Caco-2 (cell line): ENCODE measurements around the gene PIGH. TPM values are rescaled to one million over a fixed set of nuclear protein-coding genes. Genes with fewer than 3 reads are reported as not detected.

Experiments used
- BruUV-seq: library from RNA; stranded (reverse); fragments of 400-500 nt; replicated peaks from 2 replicates; lab custom pipeline; 2021; lab: Mats Ljungman, UMichigan
- CTCF ChIA-PET: fragments of 300-600 bp; sonication (Branson Sonifier 250); formaldehyde crosslinking; loops from one replicate; lab custom pipeline; 2022; ENCODE audit warnings: antibody characterized with exemption; lab: Charles Lee
- POLR2A ChIA-PET: fragments of 300-600 bp; sonication (Branson Sonifier 250); formaldehyde crosslinking; loops from one replicate; lab custom pipeline; 2022; ENCODE audit warnings: antibody characterized with exemption; lab: Charles Lee
- DNase-seq, 2 experiments: peaks; one replicate each; pipeline versions ENCODE4 v3.0.0 to v3.0.0-alpha.2; 2020 to 2022
- H3K27me3 ChIP-seq: replicated peaks from 2 replicates; pipeline ENCODE4 v1.6.0; 2011; ENCODE audit warnings: low read length; ENCODE audit not compliant: control insufficient read depth, insufficient read depth
- H3K36me3 ChIP-seq: 2 replicates; pipeline ENCODE4 v1.5.1; 2011; ENCODE audit warnings: low read length; ENCODE audit not compliant: control insufficient read depth, insufficient read depth
- H3K4me1 ChIP-seq: fragments of 250-450 bp; sonication (Bioruptor Pico); 2 replicates; pipeline ENCODE4 v1.5.1; 2020; ENCODE audit warnings: mild to moderate bottlenecking
- H3K4me3 ChIP-seq: 2 replicates; pipeline ENCODE4 v1.5.1; 2011; ENCODE audit warnings: low read depth, mild to moderate bottlenecking, control low read depth, low read length
- H3K9me3 ChIP-seq: fragments of 250-450 bp; sonication (Bioruptor Pico); 2 replicates; pipeline ENCODE4 v1.5.1; 2020; ENCODE audit warnings: mild to moderate bottlenecking, moderate library complexity
- H3K27ac Mint-ChIP-seq: one replicate; pipeline ENCODE4 v1.8.0; 2022; ENCODE audit warnings: mixed read lengths; ENCODE audit not compliant: unreplicated experiment
- H3K27me3 Mint-ChIP-seq: one replicate; pipeline ENCODE4 v1.8.0; 2022; ENCODE audit warnings: mixed read lengths; ENCODE audit not compliant: insufficient read depth, unreplicated experiment
- H3K36me3 Mint-ChIP-seq: one replicate; pipeline ENCODE4 v1.8.0; 2022; ENCODE audit warnings: mild to moderate bottlenecking, mixed read lengths; ENCODE audit not compliant: insufficient read depth, unreplicated experiment
- H3K4me1 Mint-ChIP-seq: one replicate; pipeline ENCODE4 v1.8.0; 2022; ENCODE audit warnings: low read depth, mixed read lengths; ENCODE audit not compliant: unreplicated experiment
- H3K4me3 Mint-ChIP-seq: one replicate; pipeline ENCODE4 v1.8.0; 2022; ENCODE audit warnings: mild to moderate bottlenecking, moderate library complexity, mixed read lengths; ENCODE audit not compliant: unreplicated experiment
- H3K9me3 Mint-ChIP-seq: one replicate; pipeline ENCODE4 v1.8.0; 2022; ENCODE audit warnings: mixed read lengths; ENCODE audit not compliant: unreplicated experiment
- CTCF ChIP-seq, 2 experiments: fragments of 200-600 bp in 1 of 2; IDR thresholded peaks; 1 replicate in 1 of 2; 2 replicates in 1 of 2; pipeline versions ENCODE4 v1.5.1 to v1.8.0; 2011 to 2022; ENCODE audit warnings: antibody characterized with exemption in 1 of 2, control low read depth in 1 of 2, inconsistent platforms in 1 of 2, low read depth in 1 of 2, low read length in 1 of 2, mild to moderate bottlenecking in 1 of 2, moderate library complexity in 1 of 2; ENCODE audit not compliant: insufficient read depth in 1 of 2, severe bottlenecking in 1 of 2, unreplicated experiment in 1 of 2
- intact Hi-C: fragments of 100-400 bp; cut with micrococcal nuclease; formaldehyde crosslinking; loops from one replicate; pipeline ENCODE4 v1.10.0; 2022; ENCODE audit not compliant: unreplicated experiment
- total RNA-seq: library from RNA; stranded (reverse); gene quantifications from 2 replicates; pipeline ENCODE4 v1.2.3, GENCODE V29; 2022

The PIGH gene
- total RNA-seq, 1 experiment from 2014 or later = 20.4 TPM

DNA sequence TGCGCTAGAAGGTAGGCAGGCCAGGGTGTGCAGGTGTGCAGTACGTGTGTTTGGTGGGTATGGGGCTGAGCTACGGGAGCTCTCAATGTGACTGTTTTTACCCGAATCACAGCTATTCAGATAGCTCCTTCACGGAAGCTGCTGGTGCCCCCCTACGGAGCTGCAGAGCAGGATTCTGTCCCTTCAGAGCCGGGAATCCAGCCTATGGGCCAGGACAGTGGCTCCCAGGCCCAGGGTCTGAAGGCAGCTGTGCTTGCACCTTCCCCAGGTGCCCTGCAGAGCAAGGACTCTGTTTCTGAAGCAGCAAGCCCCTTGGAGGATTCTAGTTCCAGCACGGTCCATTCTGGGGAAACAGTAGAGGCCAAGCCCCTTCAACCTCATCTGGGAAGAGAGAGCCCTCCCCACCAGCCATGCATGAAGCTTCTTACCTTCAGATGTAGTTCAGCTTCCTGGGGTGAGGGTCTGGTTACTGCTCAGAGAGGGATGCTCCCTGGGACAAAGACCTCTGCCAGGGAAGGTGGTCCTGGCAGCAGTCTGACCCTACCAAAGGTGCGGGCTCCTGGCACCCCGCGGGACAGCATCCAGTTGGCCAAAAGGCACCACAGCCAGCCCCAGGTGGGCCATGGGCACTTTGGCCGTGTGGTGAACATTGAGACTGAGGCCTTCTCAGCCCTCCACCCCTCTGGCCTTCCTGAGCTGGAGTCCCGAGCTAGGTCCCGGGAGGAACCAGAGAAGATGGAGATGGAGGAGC, 37.9 kb downstream of the PIGH start:
- TF ChIP-seq CTCF (IDR thresholded peaks at IDR 0.05; ENCODE audit: insufficient read depth in 1 of 2, low read depth in 1 of 2, low read length in 1 of 2, severe bottlenecking in 1 of 2, unreplicated experiment in 1 of 2) = no peak
- DNase-seq = no peak
- Mint-ChIP-seq H3K27ac (no peak overlapping the region), H3K36me3 (peaks cover 23% of the 10 kb centered on the region), H3K27me3 (no peaks in the 10 kb centered on the region), H3K4me1 (peaks cover 8% of the 10 kb centered on the region), H3K9me3 (no peaks in the 10 kb centered on the region), H3K4me3 (no peak overlapping the region)
- Histone ChIP-seq H3K9me3 (no peaks in the 10 kb centered on the region), H3K4me3 (no peak overlapping the region), H3K27me3 (no peaks in the 10 kb centered on the region), H3K4me1 (peaks cover 6% of the 10 kb centered on the region), H3K36me3 (peaks cover under 1% of the 10 kb centered on the region; the same call in 1 of the 2 replicates)
- intact Hi-C loops = no loop called here
- POLR2A ChIA-PET = interaction anchor here (0.6 kb wide), 1 partner anchor 1045 kb away, joined by 4 read pairs; no protein-coding TSS in a partner anchor
- CTCF ChIA-PET = interaction anchor here (1.5 kb wide), 1 partner anchor 35 kb away, joined by 4 read pairs; no protein-coding TSS in a partner anchor
- BruUV-seq = no TSS peak

DNA sequence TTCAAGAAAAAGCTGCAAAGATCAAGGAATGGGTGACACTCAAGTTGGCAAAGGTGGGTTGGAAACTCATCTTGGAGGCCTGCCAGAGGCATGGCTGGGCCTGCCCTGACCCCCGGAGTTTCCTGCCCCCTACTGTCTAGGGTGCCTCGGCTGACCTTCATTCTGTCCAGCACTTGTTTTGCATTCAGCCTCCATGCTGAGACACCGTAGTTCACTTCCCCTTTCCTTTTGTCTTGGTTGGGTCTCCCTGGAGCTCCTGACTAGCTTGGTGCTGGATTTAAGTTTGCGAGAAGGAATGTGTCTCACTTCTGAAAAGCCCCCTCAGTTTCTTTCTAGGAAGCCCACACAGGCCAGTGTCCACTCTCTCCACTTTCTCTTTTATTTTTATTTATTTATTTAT, 40.4 kb downstream of the PIGH start:
- no peak overlapping the region for H3K4me3 ChIP-seq
- H3K36me3 Mint-ChIP-seq = peaks cover 28% of the 10 kb centered on the region
- peaks cover 8% of the 10 kb centered on the region for H3K4me1 Mint-ChIP-seq
- no peaks in the 10 kb centered on the region for H3K27me3 ChIP-seq
- CTCF ChIA-PET = no interaction called here
- no peaks in the 10 kb centered on the region for H3K9me3 Mint-ChIP-seq
- no peak for TF ChIP-seq CTCF (IDR thresholded peaks at IDR 0.05; ENCODE audit: insufficient read depth in 1 of 2, low read depth in 1 of 2, low read length in 1 of 2, severe bottlenecking in 1 of 2, unreplicated experiment in 1 of 2)
- peaks cover 1% of the 10 kb centered on the region; the same call in 1 of the 2 replicates for H3K36me3 ChIP-seq
- intact Hi-C loops = no loop called here
- no peak for DNase-seq
- no peak overlapping the region for H3K27ac Mint-ChIP-seq
- peaks cover 17% of the 10 kb centered on the region for H3K4me1 ChIP-seq
- H3K9me3 ChIP-seq = no peaks in the 10 kb centered on the region
- no peak overlapping the region for H3K4me3 Mint-ChIP-seq
- H3K27me3 Mint-ChIP-seq = no peaks in the 10 kb centered on the region
- no TSS peak for BruUV-seq
- POLR2A ChIA-PET = no interaction called here

DNA sequence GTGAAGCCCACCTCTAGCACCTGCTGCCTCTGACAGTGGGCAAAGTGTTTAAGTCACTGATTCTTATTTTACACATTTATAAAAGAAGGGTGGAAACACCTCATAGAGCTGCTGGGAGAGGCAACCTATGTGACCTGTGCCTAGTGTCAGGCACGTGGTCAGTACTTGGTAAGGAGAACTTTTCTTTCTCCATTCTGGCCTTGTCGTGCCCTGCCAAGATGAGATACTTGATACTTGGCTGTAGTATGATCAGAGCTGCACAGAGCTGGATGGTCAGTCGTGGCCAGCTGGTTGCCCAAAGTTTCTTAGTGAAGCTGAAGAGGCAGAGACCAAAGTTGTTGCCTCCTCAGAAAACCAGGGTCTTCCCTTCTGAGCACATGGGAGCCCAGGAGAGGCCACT, 42.4 kb downstream of the PIGH start:
- H3K4me1 ChIP-seq = peaks cover 17% of the 10 kb centered on the region
- peaks cover 1% of the 10 kb centered on the region; the same call in 1 of the 2 replicates for H3K36me3 ChIP-seq
- no peak overlapping the region for H3K4me3 Mint-ChIP-seq
- no peak overlapping the region for H3K4me3 ChIP-seq
- H3K27ac Mint-ChIP-seq = no peak overlapping the region
- TF ChIP-seq CTCF (IDR thresholded peaks at IDR 0.05; ENCODE audit: insufficient read depth in 1 of 2, low read depth in 1 of 2, low read length in 1 of 2, severe bottlenecking in 1 of 2, unreplicated experiment in 1 of 2) = no peak
- CTCF ChIA-PET = interaction anchor here (1.2 to 2.4 kb wide), 3 partner anchors 13 to 31 kb away, joined by 8 to 17 read pairs (median 15); no protein-coding TSS in a partner anchor
- no peak for DNase-seq
- H3K36me3 Mint-ChIP-seq = peaks cover 28% of the 10 kb centered on the region
- H3K27me3 ChIP-seq = no peaks in the 10 kb centered on the region
- BruUV-seq = no TSS peak
- H3K9me3 ChIP-seq = no peaks in the 10 kb centered on the region
- H3K27me3 Mint-ChIP-seq = no peaks in the 10 kb centered on the region
- H3K9me3 Mint-ChIP-seq = no peaks in the 10 kb centered on the region
- peaks cover 8% of the 10 kb centered on the region for H3K4me1 Mint-ChIP-seq
- intact Hi-C loops = loop anchor here (1.0 kb wide), 1 partner anchor 16 kb away; no protein-coding TSS in a partner anchor
- POLR2A ChIA-PET = interaction anchor here (0.9 to 1.0 kb wide), 2 partner anchors 16 to 25 kb away, joined by 3 to 4 read pairs; partner anchors contain the start of gene PLEKHH1
